GM19043 (cell line): ENCODE results near the gene TGFBRAP1.

ENCODE experiments used
- ATAC-seq: cut with Tn5 transposase; IDR thresholded peaks from one replicate; pipeline ENCODE4 v1.9.1; 2021; ENCODE audit warnings: low read depth; ENCODE audit not compliant: unreplicated experiment

TGFBRAP1 gene

GRCh38 chr2:105248316-105249070, 81.0 kb downstream of the TGFBRAP1 start:
- no peak for ATAC-seq

DNA sequence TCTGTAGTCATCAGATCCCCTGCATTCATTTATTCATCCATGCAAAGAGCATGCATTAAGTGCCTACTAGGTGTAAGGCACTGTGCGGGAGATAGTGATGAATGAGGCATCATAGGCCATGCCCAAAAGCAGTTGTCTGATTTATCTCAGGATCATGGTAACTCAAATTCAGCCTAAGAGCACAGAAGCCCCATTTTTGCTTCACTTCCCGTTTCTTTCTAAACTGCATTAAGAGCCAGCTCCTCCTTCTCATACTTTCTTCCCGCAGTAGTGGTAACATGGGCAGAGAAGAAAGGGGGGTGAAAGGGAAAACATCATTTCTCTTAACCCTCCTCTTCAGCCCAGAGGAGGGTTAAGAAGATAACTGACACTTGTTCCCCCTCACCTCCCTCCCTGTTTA, 85.1 kb downstream of the TGFBRAP1 start:
- no peak for ATAC-seq

DNA sequence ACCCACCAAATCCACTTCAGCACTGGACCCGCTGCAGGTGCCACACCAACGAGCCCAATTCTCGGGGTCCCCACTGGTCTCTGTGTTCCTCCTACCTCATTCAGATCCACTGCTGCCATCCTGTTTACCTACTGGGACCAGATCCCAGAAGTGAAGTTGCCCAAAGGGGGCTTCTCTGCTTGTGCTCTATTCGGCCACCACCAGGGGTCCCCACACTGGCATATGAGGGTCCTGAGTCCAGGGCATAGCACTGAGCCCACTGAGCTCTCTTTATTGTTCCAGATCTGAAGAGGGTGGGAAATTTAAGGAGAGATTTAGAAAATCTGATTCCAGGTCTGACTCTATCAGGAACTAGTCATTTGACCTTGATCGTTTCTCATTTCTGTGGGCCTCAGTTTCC, 85.6 kb downstream of the TGFBRAP1 start:
- ATAC-seq, result no peak

GRCh38 chr2:105242286-105242993, 87.1 kb downstream of the TGFBRAP1 start:
- no peak for ATAC-seq

DNA sequence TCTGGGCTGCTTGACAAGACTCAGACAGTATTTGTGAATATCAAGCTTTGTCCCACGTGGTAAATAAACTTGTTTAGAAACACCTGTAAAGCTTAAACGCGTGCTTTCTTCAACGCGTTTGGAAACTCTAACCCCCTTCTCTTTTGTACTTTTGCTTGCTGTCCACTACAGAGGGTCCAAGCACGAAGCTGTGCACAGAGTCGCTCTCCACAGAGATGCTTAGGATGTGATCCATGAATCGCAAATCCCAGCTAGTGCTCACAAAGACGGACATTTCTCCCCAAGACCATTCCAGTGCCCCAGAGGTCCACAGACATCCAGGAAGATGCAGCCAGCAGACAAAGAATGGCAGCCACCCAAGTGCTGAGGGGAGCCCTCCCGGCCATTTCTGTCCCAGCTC, 88.1 kb downstream of the TGFBRAP1 start, which contains the start of gene GPR45:
GPR45 (plus strand) TSS at position 301 of the 400 bp plus-strand sequence. CDS start 116 bp downstream, outside the sequence.
- no peak for ATAC-seq

DNA sequence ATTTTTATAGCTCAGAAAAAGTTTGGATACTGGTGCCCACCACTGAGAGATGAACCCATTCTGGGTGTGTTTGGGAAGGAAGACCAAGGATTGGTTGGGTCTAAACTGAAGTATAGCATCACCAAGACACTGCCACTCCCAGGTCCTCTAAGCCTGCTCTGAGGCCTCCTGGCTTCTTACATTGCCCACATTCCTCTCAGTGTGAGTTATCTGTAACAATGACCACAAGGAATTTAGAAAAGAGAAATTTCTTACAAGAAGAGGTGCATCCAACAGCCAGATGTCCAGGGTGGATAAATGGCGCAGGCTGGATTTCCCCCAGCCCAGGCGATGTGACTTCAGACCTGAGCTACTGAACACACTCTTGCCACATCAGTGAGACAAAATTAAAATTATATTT, 89.6 kb downstream of the TGFBRAP1 start:
- ATAC-seq, result no peak

GRCh38 chr2:105238664-105239240, 90.8 kb downstream of the TGFBRAP1 start:
- ATAC-seq, result no peak

DNA sequence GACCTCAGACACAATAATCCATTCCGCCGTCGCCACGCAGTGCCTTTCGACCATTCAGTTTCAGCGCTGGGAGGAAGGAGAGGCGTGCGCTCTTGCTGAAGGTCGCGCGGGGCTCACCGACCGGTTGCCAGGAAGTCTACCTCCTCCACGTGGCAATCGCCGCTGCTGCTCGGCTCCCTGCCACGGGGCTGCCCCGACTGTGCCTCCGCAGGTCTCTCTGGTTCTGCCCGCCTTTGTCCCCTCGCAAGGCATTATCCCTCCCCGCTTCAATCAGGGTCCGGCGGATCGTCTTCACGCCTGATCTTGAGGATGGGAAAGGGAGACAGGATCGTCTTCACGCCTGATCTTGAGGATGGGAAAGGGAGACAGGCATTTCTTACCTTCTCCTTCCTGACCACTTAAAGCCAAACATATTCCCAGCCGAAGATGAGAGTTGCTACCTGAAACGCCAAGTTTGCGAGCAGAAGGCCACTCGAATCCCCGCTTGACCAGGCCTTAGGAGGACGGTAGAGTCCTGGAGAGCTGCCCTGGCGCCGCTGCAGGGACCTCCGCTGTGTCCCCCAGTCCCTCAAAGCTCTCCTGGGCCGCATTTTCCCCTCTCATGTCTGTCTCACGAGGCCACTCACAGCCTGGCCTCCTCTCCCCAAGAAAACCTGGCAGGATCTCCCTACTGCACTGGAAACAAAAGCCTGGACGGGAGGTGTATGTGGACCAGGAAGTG, 92.3 kb downstream of the TGFBRAP1 start:
- ATAC-seq, result no peak

GRCh38 chr2:105236060-105236424, 93.5 kb downstream of the TGFBRAP1 start:
- no peak for ATAC-seq

DNA sequence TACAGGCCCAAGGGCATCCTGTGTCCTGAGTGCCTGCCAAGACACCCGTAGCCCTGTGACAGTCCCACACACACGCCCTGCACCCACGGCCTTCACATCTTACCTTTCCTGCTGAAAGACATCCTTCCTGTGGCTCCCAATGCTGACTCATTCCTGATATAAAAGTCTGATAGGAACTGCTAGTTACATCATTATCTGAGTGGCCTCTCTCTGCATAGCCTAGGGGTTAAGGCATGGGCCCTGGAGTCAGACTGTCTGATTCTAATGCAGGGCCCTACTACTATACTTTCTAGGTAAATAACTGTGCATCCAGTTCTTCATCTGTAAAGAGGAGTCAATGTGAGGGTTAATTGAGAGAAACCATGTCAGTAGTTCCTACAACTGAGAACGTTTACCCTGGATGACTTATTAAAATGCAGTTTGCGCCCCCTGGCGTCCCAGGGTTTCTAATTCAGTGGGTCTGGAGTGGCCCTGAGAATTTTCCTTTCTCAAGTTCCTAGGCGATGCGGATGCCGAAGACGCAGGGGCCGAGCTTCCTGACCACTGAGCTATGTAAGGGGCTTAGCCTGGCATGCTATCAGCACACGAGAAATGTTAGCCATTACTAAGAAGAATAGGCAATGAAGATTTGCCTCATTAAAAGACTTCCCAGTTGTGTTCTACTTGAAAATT, 94.0 kb downstream of the TGFBRAP1 start:
- ATAC-seq, result no peak

DNA sequence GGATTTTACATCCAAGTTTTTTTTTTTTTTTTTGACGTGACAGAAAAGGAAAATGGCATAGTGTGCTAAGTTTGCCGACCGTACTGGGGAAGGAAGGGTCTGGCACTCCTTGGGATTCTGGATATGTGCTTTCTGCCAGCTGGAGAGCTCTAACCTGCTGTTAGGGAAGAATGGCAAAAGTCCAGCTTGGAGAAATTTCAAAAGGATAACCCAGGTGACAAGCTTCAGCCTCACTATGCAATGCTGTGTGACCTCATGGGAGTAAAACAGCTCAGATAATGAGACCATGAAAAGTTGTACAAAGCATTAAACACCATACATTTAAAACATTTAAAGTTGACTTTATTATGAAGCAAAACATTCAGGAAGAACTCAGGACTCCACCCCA, 98.3 kb downstream of the TGFBRAP1 start:
- ATAC-seq, result no peak

DNA sequence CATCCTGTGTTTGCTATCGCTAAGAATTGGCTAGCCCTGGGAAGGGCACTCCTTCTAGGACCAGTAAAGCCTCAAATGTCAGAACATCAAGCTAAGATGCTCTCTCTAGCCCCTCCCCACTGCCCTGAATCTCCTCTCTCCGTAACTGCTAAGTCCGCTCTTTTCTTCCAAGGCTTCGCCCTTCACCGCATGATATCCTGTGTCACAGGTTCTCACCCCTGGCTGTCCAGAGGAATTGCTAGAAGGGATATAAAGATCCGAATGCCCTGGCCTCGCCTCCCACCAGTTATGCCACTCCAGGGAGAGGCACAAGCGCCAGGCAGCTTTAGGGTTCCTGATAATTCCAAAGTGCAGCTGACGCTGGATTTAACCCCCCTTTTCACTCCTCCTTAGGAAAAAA, 105.1 kb downstream of the TGFBRAP1 start:
- ATAC-seq, result no peak

- no peak for ATAC-seq
These were observed 108.9 kb downstream of the TGFBRAP1 start for GRCh38 chr2:105220604-105221003.

- ATAC-seq, result no peak
These were observed 113.8 kb downstream of the TGFBRAP1 start for GRCh38 chr2:105215586-105216192.
